Loucy (cell line): ENCODE results near the gene TBC1D1.

Experiments used
- H2AFZ ChIP-seq: fragments of 200-600 bp; sonication (generic); 2 replicates; pipeline ENCODE4 v1.6.0; 2016; ENCODE audit warnings: antibody characterized with exemption, mild to moderate bottlenecking, low read length, moderate library complexity
- H3F3A ChIP-seq: fragments of 200-600 bp; 2 replicates; pipeline ENCODE4 v1.6.0; 2016; ENCODE audit warnings: antibody characterized with exemption, low read depth, mild to moderate bottlenecking
- H3K27me3 ChIP-seq: fragments of 200-600 bp; sonication (generic); 2 replicates; pipeline ENCODE4 v1.6.1; 2014; ENCODE audit warnings: low read length, mild to moderate bottlenecking; ENCODE audit not compliant: insufficient read depth, poor library complexity, severe bottlenecking
- H3K36me3 ChIP-seq: fragments of 200-600 bp; sonication (generic); 2 replicates; pipeline ENCODE4 v1.6.1; 2016; ENCODE audit warnings: low read length; ENCODE audit not compliant: insufficient read depth
- H3K4me1 ChIP-seq: fragments of 200-600 bp; sonication (generic); 2 replicates; pipeline ENCODE4 v1.5.1; 2014; ENCODE audit warnings: low read length, mild to moderate bottlenecking; ENCODE audit not compliant: insufficient read depth, poor library complexity, severe bottlenecking
- H3K4me2 ChIP-seq: fragments of 200-600 bp; sonication (generic); 2 replicates; pipeline ENCODE4 v1.6.0; 2014; ENCODE audit warnings: antibody characterized with exemption, low read length, low read depth, mild to moderate bottlenecking; ENCODE audit not compliant: poor library complexity, severe bottlenecking
- H3K4me3 ChIP-seq: fragments of 200-600 bp; sonication (generic); 2 replicates; pipeline ENCODE4 v1.5.1; 2014; ENCODE audit warnings: low read length, mild to moderate bottlenecking, mixed read lengths; ENCODE audit not compliant: poor library complexity, severe bottlenecking
- H3K79me2 ChIP-seq: fragments of 200-600 bp; sonication (generic); 2 replicates; pipeline ENCODE4 v1.6.1; 2014; ENCODE audit warnings: low read length; ENCODE audit not compliant: insufficient read depth
- H3K9ac ChIP-seq: fragments of 200-600 bp; sonication (generic); 2 replicates; pipeline ENCODE4 v1.6.0; 2014; ENCODE audit warnings: mild to moderate bottlenecking, low read depth, low read length, moderate library complexity; ENCODE audit not compliant: poor library complexity, severe bottlenecking
- H3K9me2 ChIP-seq: fragments of 200-600 bp; sonication (generic); replicated peaks from 2 replicates; pipeline ENCODE4 v1.6.1; 2016; ENCODE audit warnings: low read depth, low read length, mixed read lengths
- H3K9me3 ChIP-seq: fragments of 200-600 bp; sonication (generic); 2 replicates; pipeline ENCODE4 v1.6.1; 2014; ENCODE audit warnings: mild to moderate bottlenecking, antibody characterized with exemption, low read length, low read depth; ENCODE audit not compliant: insufficient read depth
- H4K20me1 ChIP-seq: fragments of 200-600 bp; sonication (generic); 2 replicates; pipeline ENCODE4 v1.6.0; 2014; ENCODE audit warnings: antibody characterized with exemption, low read length, mild to moderate bottlenecking; ENCODE audit not compliant: insufficient read depth, poor library complexity, severe bottlenecking
- EZH2phosphoT487 ChIP-seq: fragments of 200-600 bp; IDR thresholded peaks from 2 replicates; pipeline ENCODE4 v1.6.1; 2018; ENCODE audit warnings: antibody characterized with exemption, mild to moderate bottlenecking, moderate library complexity, borderline replicate concordance
- TF ChIP-seq, protein P1 (sequence below): fragments of 200-600 bp; sonication (generic); conservative IDR thresholded peaks from 2 replicates; pipeline ENCODE4 v1.5.1; 2014; ENCODE audit warnings: mild to moderate bottlenecking, antibody characterized with exemption, low read length

Gene TBC1D1

DNA sequence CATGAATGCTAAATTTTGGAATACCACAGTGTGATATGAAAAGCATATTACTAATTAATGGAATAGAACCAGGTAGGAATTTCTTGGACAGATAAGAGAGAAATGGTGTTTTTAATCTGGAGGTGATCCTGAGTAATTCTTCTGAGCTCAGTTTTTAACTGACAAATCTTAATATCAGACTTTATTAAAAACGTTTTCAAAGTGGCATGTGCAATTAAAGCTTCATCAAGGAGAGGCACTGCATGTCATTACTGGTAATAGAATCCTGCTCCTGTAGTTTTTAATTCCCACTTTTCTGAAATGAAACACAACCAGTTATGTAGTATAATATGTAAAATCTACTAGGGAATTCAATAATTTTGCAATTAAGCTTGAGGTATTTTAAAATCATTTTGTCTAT lies 62.3 kb downstream of the TBC1D1 start:
- H3K9me3 ChIP-seq, result no peaks in the 10 kb centered on the region
- no peak overlapping the region for H3K4me2 ChIP-seq

DNA sequence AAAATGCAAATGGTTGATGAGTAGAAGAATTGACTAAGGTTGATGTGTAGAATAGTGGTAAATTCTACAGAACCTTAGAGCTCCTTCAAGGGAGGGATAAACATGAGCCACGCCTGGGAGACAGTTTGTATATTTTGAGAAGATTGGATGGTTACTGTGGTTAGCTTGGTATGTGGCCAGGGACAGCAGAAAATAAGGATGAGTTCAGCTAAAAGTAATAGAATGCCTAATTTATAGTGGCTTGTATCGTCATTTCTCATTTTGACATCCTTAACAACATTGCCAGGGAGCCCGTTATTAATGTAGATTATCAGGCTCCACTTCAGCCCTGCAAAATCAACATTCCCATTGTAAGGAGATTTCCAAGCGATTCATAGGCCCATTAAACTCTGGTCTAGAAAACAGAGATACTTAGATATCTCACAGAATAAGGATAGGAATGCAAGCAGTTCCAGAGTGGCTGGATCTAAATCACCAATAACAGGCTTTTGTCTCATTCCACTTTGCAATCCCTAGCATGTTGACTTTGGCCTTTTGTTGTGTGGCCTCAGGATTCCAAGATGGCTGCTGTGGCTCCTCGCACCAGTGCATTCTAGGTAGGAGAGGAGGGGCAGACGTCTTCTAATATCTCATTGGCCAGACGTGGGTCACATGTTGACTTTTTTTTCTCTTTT lies 62.9 kb downstream of the TBC1D1 start:
- H3K4me1 ChIP-seq, result no peaks in the 10 kb centered on the region
- H3K4me3 ChIP-seq, result no peak overlapping the region
- H3K9me2 ChIP-seq, result no peaks in the 10 kb centered on the region
- H3K9ac ChIP-seq, result no peak overlapping the region
- H3F3A ChIP-seq, result no peaks in the 10 kb centered on the region
- no peak overlapping the region for H2AFZ ChIP-seq
- no peaks in the 10 kb centered on the region for H3K27me3 ChIP-seq
- no peaks in the 10 kb centered on the region for H4K20me1 ChIP-seq
- no peak overlapping the region for H3K4me2 ChIP-seq
- peaks cover 5% of the 10 kb centered on the region; the same call in 1 of the 2 replicates for H3K36me3 ChIP-seq
- H3K79me2 ChIP-seq, result no peaks in the 10 kb centered on the region; the same call in 1 of the 2 replicates
- TF ChIP-seq, protein P1, sequence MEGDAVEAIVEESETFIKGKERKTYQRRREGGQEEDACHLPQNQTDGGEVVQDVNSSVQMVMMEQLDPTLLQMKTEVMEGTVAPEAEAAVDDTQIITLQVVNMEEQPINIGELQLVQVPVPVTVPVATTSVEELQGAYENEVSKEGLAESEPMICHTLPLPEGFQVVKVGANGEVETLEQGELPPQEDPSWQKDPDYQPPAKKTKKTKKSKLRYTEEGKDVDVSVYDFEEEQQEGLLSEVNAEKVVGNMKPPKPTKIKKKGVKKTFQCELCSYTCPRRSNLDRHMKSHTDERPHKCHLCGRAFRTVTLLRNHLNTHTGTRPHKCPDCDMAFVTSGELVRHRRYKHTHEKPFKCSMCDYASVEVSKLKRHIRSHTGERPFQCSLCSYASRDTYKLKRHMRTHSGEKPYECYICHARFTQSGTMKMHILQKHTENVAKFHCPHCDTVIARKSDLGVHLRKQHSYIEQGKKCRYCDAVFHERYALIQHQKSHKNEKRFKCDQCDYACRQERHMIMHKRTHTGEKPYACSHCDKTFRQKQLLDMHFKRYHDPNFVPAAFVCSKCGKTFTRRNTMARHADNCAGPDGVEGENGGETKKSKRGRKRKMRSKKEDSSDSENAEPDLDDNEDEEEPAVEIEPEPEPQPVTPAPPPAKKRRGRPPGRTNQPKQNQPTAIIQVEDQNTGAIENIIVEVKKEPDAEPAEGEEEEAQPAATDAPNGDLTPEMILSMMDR, result no peak
- TF ChIP-seq EZH2phosphoT487, result no peak
- no peaks in the 10 kb centered on the region for H3K9me3 ChIP-seq

More for the DNA sequence above, 62.3 kb downstream of the TBC1D1 start:
- H4K20me1 ChIP-seq, result no peaks in the 10 kb centered on the region
- TF ChIP-seq, protein P1, result no peak
- TF ChIP-seq EZH2phosphoT487, result no peak
- H3K79me2 ChIP-seq, result no peaks in the 10 kb centered on the region; the same call in 1 of the 2 replicates
- H3K27me3 ChIP-seq, result no peaks in the 10 kb centered on the region
- H3K4me3 ChIP-seq, result no peak overlapping the region
- no peaks in the 10 kb centered on the region for H3F3A ChIP-seq
- no peak overlapping the region for H2AFZ ChIP-seq
- H3K4me1 ChIP-seq, result no peaks in the 10 kb centered on the region
- peaks cover 5% of the 10 kb centered on the region; the same call in 1 of the 2 replicates for H3K36me3 ChIP-seq
- no peaks in the 10 kb centered on the region for H3K9me2 ChIP-seq
- no peak overlapping the region for H3K9ac ChIP-seq

DNA sequence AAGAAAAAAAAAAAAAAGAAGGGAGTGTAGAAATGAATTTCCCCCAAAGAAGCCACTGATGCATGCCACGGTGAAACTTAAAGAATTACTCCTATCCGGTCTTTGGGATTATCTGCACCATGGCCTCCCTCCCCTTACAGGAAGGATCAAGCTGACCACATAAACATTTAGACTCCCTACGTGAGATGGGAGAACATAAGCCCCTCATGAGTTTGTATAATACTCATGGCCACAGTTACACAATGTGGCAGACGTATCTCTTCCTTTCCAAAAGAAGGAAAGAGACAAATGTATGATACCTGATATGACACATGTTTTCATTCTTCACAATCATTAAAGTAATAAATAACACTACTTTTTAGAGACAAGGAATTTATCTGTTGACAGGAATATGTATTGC lies 66.1 kb downstream of the TBC1D1 start:
- Histone ChIP-seq H3K9ac (no peak overlapping the region), H3K9me3 (no peaks in the 10 kb centered on the region), H3K79me2 (no peaks in the 10 kb centered on the region), H3K4me2 (no peak overlapping the region), H3K27me3 (no peaks in the 10 kb centered on the region), H3K4me1 (no peaks in the 10 kb centered on the region), H3K36me3 (peaks cover 5% of the 10 kb centered on the region; the same call in 1 of the 2 replicates), H3K9me2 (no peaks in the 10 kb centered on the region), H2AFZ (no peak overlapping the region), H3F3A (no peaks in the 10 kb centered on the region), H4K20me1 (no peaks in the 10 kb centered on the region), H3K4me3 (no peak overlapping the region)
- TF ChIP-seq, protein P1, result no peak
- no peak for TF ChIP-seq EZH2phosphoT487
